K562 (cell line): Measurements from ENCODE around the gene PGAP2. TPM values are rescaled to one million over a fixed set of nuclear protein-coding genes. Genes with fewer than 3 reads are reported as not detected.

Source experiments
- ATF1 ChIP-seq, 2 experiments: fragments of 450-650 bp in 1 of 2; IDR thresholded peaks; 2 replicates each; pipeline ENCODE4 v1.6.1; 2016; ENCODE audit warnings: missing compliant biosample characterization in 1 of 2, missing genetic modification characterization in 1 of 2
- BACH1 ChIP-seq: fragments of 200-800 bp; sonication (Bioruptor generic); IDR thresholded peaks from 2 replicates; pipeline ENCODE4 v1.6.1; 2016; ENCODE audit warnings: missing genetic modification characterization, missing compliant biosample characterization
- BDP1 ChIP-seq: IDR thresholded peaks from 3 replicates; pipeline ENCODE4 v1.6.1; 2011; ENCODE audit not compliant: insufficient read length, insufficient read depth
- CHD4 ChIP-seq: fragments of 200-600 bp; sonication (generic); IDR thresholded peaks from 3 replicates; pipeline ENCODE4 v1.6.1; 2012; ENCODE audit warnings: low read depth, mild to moderate bottlenecking, mixed read lengths, low read length, inconsistent platforms; ENCODE audit not compliant: insufficient read depth, insufficient replicate concordance, poor library complexity, severe bottlenecking
- CXXC5 ChIP-seq: fragments of 250-450 bp; sonication (Bioruptor Pico); IDR thresholded peaks from 2 replicates; pipeline ENCODE4 v1.8.0; 2022; ENCODE audit warnings: inconsistent platforms, mild to moderate bottlenecking, moderate library complexity
- ERF ChIP-seq: fragments of 450-650 bp; formaldehyde crosslinking; IDR thresholded peaks from 2 replicates; pipeline ENCODE4 v1.4.0; 2020; ENCODE audit warnings: mild to moderate bottlenecking, mixed read lengths
- HNRNPUL1 ChIP-seq: fragments of 200-400 bp; formaldehyde crosslinking; IDR thresholded peaks from 2 replicates; pipeline ENCODE4 v1.6.1; 2017; ENCODE audit warnings: low read length
- IRF2 ChIP-seq: sonication (generic); formaldehyde crosslinking; IDR thresholded peaks from 2 replicates; pipeline ENCODE4 v1.8.1; 2022; ENCODE audit warnings: mild to moderate bottlenecking, missing genetic modification reagents
- IRF9 ChIP-seq: fragments of 450-650 bp; IDR thresholded peaks from 2 replicates; pipeline ENCODE4 v1.6.1; 2016; ENCODE audit warnings: missing biosample characterization, missing genetic modification characterization
- MITF ChIP-seq: IDR thresholded peaks from 2 replicates; pipeline ENCODE4 v1.6.1; 2014; ENCODE audit warnings: antibody characterized with exemption
- NELFE ChIP-seq: IDR thresholded peaks from 2 replicates; pipeline ENCODE4 v1.6.1; 2011; ENCODE audit warnings: mild to moderate bottlenecking; ENCODE audit not compliant: insufficient read depth, insufficient read length
- NR4A1 ChIP-seq, 2 experiments: fragments of 250-450 bp in 1 of 2; fragments of 450-650 bp in 1 of 2; sonication (Bioruptor Pico) in 1 of 2; IDR thresholded peaks; 2 replicates each; pipeline versions ENCODE4 v1.4.0 to v1.6.1; 2016 to 2020; ENCODE audit warnings: mild to moderate bottlenecking in 2 of 2, missing compliant biosample characterization in 1 of 2, missing genetic modification characterization in 1 of 2, moderate library complexity in 1 of 2
- PHF21A ChIP-seq: fragments of 450-650 bp; IDR thresholded peaks from 2 replicates; pipeline ENCODE4 v1.6.1; 2017; ENCODE audit warnings: low read depth, borderline replicate concordance
- RUNX1 ChIP-seq: sonication (generic); IDR thresholded peaks from 2 replicates; pipeline ENCODE4 v1.6.1; 2016; ENCODE audit warnings: antibody characterized with exemption, low read depth
- ZNF75A ChIP-seq: fragments of 450-650 bp; formaldehyde crosslinking; IDR thresholded peaks from 2 replicates; pipeline ENCODE4 v1.4.0; 2020; ENCODE audit warnings: mild to moderate bottlenecking
- ZNF77 ChIP-seq: fragments of 250-450 bp; sonication (Bioruptor Pico); IDR thresholded peaks from 2 replicates; pipeline ENCODE4 v1.5.0; 2020
- ZNF79 ChIP-seq: fragments of 250-450 bp; sonication (Bioruptor Pico); IDR thresholded peaks from 2 replicates; pipeline ENCODE4 v1.4.0; 2020; ENCODE audit warnings: low read depth, mild to moderate bottlenecking, moderate library complexity
- polyA plus RNA-seq, 8 experiments: library from polyadenylated mRNA; depleted of rRNA in 4 of 8; stranded (reverse) in 5 of 8; unstranded in 3 of 8; fragments of >200 nt; fragmentation: Nextera tagmentation in 2 of 8; fragmentation: Illumina TruSeq in 1 of 8; extraction: Ambion mirVana in 2 of 8; extraction: Trizol in 1 of 8; gene quantifications; 2 replicates each; pipeline versions ENCODE4 v1.2.1 to v1.2.3, GENCODE V29; 2011 to 2014; ENCODE audit warnings: inconsistent platforms in 1 of 8, missing spikeins in 1 of 8
- total RNA-seq, 7 experiments: library from RNA; depleted of rRNA in 6 of 7; stranded (reverse); fragments of >200 nt in 6 of 7; fragmentation: Illumina TruSeq in 2 of 7; extraction: Trizol in 2 of 7; gene quantifications; 2 replicates each; pipeline versions ENCODE4 v1.2.1 to v1.2.3, GENCODE V29; 2011 to 2021; ENCODE audit warnings: low replicate concordance in 1 of 7
- TF ChIP-seq, protein P1 (sequence below), 2 experiments: fragments of 450-650 bp; conservative IDR thresholded peaks; 2 replicates each; pipeline ENCODE4 v1.6.1; 2017; ENCODE audit warnings: mild to moderate bottlenecking in 2 of 2, moderate library complexity in 2 of 2
- TF ChIP-seq, protein P2 (sequence below): fragments of 250-450 bp; sonication (Bioruptor Pico); IDR thresholded peaks from 2 replicates; pipeline ENCODE4 v1.6.1; 2021; ENCODE audit warnings: mild to moderate bottlenecking
- TF ChIP-seq, protein P3 (sequence below): sonication (generic); formaldehyde crosslinking; IDR thresholded peaks from 2 replicates; pipeline ENCODE4 v1.8.0; 2022; ENCODE audit warnings: missing genetic modification reagents, mild to moderate bottlenecking, borderline replicate concordance

PGAP2 gene
- total and polyA plus RNA-seq, 9 of the 15 experiments (the other 6 are each of a cell fraction or from before 2014, with no cell fraction given) = 17.9 to 47.2 (median 33.7) TPM

DNA sequence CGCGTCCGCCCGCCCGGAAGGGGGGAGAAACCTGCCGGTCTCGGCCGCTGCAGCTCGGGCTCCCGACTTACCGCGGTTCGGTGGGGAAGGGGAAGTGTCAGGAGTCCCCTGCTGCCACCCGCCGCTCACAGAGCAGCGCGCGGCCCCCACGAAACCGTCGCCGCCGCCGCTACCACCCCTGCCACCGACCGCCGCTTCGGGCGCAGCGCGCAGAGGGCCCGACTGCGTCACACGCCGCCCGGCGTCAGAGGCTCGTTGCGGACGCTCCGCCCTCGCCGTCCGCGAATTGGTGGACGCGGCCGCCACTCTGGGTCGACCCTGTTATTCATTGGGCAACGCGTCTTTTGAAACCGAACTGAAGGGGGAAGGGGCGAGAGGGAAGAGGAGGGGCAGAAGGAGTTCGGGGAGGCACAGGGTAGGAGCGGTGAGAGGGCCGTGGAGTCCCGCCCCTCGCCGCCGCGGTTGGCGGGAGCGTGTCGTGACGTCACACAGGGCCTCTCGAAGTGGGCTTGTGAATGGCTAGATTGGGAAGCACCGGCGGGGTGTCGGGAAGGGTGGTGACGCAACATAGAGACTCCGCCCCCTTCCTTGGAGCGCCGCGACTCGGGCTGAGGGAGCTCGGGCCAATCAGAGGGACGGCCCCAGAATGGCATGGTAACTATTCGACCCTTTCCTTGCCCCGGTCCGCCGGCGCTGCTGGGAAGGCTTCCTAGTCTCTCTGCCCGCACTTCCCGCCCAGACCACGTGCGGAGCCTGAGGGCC, 10.8 kb upstream of the PGAP2 start, which contains the start of gene NUP98 (continued):
- TF ChIP-seq, protein P1, sequence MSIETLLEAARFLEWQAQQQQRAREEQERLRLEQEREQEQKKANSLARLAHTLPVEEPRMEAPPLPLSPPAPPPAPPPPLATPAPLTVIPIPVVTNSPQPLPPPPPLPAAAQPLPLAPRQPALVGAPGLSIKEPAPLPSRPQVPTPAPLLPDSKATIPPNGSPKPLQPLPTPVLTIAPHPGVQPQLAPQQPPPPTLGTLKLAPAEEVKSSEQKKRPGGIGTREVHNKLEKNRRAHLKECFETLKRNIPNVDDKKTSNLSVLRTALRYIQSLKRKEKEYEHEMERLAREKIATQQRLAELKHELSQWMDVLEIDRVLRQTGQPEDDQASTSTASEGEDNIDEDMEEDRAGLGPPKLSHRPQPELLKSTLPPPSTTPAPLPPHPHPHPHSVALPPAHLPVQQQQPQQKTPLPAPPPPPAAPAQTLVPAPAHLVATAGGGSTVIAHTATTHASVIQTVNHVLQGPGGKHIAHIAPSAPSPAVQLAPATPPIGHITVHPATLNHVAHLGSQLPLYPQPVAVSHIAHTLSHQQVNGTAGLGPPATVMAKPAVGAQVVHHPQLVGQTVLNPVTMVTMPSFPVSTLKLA (conservative IDR thresholded peaks at IDR 0.05) = peak; percentile 83 to 88; a peak in 3 of 4 replicates
- TF ChIP-seq NR4A1 (CRISPR knock-in tag; IDR thresholded peaks at IDR 0.05) (no peak), NR4A1 (tag; IDR thresholded peaks at IDR 0.05) (no peak), ATF1 (CRISPR knock-in tag; IDR thresholded peaks at IDR 0.05) (peak; percentile 73), ATF1 (tag; IDR thresholded peaks at IDR 0.05) (peak; percentile 100), ZNF79 (CRISPR knock-in tag) (no peak), RUNX1 (no peak), BDP1 (no peak), BACH1 (tag) (no peak), IRF2 (CRISPR knock-in tag) (no peak), ZNF77 (no peak), CHD4 (no peak), ZNF75A (no peak), NELFE (no peak), IRF9 (tag) (peak; percentile 56; the same call in 1 of the 2 replicates), PHF21A (no peak), CXXC5 (CRISPR knock-in tag) (peak; percentile 99), HNRNPUL1 (no peak), MITF (no peak), ERF (CRISPR knock-in tag) (no peak)
- TF ChIP-seq, protein P2, sequence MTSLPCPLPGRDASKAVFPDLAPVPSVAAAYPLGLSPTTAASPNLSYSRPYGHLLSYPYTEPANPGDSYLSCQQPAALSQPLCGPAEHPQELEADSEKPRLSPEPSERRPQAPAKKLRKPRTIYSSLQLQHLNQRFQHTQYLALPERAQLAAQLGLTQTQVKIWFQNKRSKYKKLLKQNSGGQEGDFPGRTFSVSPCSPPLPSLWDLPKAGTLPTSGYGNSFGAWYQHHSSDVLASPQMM = no peak
- TF ChIP-seq, protein P3, sequence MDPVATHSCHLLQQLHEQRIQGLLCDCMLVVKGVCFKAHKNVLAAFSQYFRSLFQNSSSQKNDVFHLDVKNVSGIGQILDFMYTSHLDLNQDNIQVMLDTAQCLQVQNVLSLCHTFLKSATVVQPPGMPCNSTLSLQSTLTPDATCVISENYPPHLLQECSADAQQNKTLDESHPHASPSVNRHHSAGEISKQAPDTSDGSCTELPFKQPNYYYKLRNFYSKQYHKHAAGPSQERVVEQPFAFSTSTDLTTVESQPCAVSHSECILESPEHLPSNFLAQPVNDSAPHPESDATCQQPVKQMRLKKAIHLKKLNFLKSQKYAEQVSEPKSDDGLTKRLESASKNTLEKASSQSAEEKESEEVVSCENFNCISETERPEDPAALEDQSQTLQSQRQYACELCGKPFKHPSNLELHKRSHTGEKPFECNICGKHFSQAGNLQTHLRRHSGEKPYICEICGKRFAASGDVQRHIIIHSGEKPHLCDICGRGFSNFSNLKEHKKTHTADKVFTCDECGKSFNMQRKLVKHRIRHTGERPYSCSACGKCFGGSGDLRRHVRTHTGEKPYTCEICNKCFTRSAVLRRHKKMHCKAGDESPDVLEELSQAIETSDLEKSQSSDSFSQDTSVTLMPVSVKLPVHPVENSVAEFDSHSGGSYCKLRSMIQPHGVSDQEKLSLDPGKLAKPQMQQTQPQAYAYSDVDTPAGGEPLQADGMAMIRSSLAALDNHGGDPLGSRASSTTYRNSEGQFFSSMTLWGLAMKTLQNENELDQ (CRISPR knock-in tag) = no peak
